D721Med (cell line): ENCODE results near the gene OR52D1.

Experiments
- DNase-seq: peaks from one replicate; pipeline ENCODE4 v3.0.0; 2011; ENCODE audit warnings: low spot score; ENCODE audit not compliant: insufficient read length
- FAIRE-seq: peaks from 2 replicates; lab custom pipeline; 2011; peaks lifted over from hg19 to GRCh38; lab: Jason Lieb, UNC
- TF ChIP-seq, protein P1 (sequence below): IDR thresholded peaks from 2 replicates; pipeline ENCODE4 v1.5.1; 2012; ENCODE audit warnings: mild to moderate bottlenecking, control low read depth; ENCODE audit not compliant: insufficient read depth; ENCODE audit errors: missing control alignments

OR52D1 gene

DNA sequence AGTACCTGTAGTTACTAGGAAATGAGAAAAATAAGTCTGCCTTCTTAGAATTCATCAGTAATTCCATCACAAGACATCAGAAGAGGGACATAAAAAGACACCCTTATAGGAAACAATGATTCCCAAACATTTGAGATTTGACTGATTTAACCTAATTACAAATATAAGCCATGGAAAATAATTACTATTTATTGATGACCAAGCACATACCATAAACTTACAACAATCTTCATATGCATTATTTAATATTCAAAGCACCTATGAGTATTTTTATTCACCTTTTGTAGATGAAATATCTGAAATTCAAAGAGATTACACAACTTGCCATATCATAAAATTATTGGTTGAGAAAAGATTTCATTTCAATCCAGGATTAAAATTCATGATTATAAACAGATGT lies 14.6 kb upstream of the OR52D1 start:
- no peak for FAIRE-seq
- TF ChIP-seq, protein P1, sequence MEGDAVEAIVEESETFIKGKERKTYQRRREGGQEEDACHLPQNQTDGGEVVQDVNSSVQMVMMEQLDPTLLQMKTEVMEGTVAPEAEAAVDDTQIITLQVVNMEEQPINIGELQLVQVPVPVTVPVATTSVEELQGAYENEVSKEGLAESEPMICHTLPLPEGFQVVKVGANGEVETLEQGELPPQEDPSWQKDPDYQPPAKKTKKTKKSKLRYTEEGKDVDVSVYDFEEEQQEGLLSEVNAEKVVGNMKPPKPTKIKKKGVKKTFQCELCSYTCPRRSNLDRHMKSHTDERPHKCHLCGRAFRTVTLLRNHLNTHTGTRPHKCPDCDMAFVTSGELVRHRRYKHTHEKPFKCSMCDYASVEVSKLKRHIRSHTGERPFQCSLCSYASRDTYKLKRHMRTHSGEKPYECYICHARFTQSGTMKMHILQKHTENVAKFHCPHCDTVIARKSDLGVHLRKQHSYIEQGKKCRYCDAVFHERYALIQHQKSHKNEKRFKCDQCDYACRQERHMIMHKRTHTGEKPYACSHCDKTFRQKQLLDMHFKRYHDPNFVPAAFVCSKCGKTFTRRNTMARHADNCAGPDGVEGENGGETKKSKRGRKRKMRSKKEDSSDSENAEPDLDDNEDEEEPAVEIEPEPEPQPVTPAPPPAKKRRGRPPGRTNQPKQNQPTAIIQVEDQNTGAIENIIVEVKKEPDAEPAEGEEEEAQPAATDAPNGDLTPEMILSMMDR: no peak
- no peak for DNase-seq

DNA sequence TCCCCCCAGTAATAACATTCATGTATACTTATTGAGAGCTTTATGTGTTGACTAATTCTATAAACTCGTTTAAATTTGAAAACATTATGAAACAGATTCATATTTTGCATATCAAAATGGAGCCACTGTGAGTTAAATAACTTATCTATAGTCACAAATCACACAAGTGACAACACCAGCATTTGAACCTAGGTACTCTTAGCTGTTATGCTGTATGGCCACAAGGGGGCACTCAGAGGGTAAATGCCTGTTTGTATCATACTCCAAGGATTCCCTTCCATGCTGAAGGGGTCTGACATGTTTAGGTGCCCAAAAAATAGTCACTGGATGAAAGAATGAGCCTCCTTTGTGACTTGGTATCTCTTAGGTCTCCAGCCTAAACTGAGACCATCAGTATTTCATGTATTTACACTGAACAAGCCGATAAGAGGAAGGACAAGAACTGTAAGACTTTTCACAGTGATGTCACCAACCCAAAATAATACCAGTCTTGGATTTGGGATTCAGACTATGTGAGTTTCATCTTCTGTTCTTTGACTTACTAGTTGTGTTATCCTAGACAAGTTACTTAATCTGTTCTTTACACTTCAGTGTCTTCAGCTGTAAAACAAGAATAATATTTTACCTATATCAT lies 12.2 kb upstream of the OR52D1 start:
- DNase-seq (no peak), FAIRE-seq (no peak)
- TF ChIP-seq, protein P1: peak; percentile 54

DNA sequence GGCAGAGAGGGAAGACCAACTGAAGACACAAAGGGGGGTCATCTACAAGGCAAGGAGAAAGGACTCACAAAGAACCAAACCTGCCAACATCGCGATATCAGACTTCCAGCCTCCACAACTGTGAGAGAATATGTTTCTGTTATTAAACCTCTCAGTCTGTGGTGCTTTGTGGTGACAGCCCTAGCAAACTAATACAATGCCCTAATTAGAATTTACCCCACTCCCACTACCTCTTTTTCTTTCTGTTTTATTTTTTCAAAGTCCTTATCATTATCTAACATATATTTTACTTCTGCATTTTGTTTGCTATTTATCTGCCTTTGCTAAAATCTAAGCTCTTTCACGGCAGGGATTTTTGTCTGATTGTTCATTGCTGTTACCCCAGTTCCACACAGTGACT lies 2.5 kb upstream of the OR52D1 start:
- no peak for DNase-seq
- no peak for FAIRE-seq
- TF ChIP-seq, protein P1: no peak

DNA sequence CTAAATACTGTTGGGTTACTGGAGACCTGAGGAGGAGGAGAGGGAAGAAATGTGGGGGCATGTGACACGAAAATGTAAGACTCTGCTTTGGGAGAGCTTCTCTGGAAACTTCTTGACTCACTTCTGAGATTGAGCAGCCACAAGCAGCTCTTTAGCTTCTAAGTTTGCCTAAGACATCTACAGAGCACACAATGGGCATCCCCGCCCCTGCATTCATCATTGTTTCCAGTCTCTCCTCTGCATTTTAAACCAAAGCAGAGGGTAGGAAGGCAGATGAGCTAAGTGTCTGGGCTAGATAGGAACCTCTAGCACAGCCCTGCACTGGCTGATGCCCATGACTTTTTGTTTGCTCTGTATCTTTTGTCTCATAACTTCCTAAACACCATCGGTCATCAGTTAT lies 2.1 kb upstream of the OR52D1 start:
- FAIRE-seq (no peak), DNase-seq (no peak)
- TF ChIP-seq, protein P1: no peak

DNA sequence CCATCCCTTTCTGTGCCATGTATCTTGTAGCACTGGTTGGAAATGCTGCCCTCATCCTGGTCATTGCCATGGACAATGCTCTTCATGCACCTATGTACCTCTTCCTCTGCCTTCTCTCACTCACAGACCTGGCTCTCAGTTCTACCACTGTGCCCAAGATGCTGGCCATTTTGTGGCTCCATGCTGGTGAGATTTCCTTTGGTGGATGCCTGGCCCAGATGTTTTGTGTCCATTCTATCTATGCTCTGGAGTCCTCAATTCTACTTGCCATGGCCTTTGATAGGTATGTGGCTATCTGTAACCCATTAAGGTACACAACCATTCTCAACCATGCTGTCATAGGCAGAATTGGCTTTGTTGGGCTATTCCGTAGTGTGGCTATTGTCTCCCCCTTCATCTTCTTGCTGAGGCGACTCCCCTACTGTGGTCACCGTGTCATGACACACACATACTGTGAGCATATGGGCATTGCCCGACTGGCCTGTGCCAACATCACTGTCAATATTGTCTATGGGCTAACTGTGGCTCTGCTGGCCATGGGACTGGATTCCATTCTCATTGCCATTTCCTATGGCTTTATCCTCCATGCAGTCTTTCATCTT lies 414 bp downstream of the OR52D1 start:
- FAIRE-seq: no peak
- DNase-seq: no peak
- TF ChIP-seq, protein P1: no peak

DNA sequence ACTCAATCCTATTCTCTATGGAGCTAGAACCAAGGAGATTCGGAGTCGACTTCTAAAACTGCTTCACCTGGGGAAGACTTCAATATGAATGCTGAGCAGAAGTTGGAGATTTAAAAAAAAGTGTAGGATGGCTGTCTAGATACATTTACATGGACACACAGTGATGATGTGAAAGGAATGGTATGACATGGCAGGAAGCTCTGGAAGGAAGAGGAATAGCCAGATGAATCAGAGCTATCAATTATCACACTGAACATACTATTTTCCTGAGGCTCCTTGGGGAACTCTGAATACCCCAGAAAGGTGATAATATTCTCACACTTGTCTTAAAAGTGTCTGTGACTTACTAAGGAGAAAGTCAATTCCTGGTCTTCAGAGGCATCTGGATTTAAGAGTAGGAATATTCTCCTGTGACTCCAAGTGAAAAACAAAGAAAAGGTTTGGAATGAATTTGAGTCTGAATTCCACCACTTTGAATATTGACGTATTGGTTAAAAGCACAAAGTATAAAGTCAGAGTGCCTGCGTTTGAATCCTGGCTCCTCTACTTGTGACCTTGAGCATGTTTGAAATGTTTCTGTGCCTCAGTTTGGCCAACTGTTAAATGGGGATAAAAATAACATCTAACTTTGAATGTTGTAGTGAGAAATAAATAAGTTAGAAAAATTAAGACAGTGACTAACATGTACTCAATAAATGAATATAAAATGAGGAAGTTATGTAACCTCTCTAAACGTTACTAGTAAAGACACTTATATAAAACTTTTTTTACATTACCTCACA lies 1.3 kb downstream of the OR52D1 start:
- FAIRE-seq: no peak
- no peak for DNase-seq
- TF ChIP-seq, protein P1: no peak
